GM19099 (cell line): Measurements from ENCODE around the gene LPA.

Experiments used
- POLR2A ChIP-seq: IDR thresholded peaks from 3 replicates; pipeline ENCODE4 v1.6.1; 2011; ENCODE audit warnings: low read depth; ENCODE audit not compliant: insufficient read length; ENCODE audit errors: extremely low read depth

LPA gene

DNA sequence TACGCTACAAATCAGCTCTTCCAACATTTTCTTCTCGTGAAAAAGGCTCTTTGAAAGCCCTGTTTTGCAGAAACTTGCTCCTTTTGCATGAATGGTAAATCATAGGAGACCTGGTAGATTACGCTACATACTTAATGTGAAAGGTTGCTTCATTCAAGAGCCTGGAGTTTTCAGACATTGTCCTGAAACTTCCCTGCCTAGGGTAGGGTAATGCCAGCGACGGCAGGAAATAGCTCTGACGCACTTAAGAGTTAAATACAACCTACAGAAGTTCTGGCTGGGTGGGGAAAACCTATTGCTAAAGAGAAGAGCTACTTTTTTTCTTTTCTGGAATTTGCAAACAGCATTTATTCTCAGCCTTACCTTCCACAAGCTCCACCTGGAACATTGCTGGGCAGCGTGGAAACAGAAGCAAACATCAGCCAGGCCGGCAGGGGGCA is 144.5 kb downstream of the LPA start:
- no peak for TF ChIP-seq POLR2A

DNA sequence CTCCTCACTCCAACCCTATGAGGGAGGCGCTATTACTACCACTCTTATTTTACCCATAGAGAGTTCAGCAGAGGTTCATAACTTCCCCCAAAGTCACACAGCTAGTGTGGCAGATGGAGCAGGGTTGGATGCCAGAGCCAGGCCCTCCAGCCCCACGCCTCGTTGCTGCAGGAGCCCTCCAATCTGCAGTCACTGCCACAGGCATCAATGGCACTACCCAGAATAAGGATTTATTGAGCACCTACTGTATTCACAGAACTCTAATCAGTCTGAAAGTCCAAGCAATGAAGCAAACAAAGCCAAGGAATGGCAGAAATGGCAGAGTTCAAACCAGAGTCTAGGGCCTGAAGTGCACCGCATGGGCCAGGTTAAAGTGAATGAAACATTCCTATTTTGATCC is 144.9 kb downstream of the LPA start:
- no peak for TF ChIP-seq POLR2A

DNA sequence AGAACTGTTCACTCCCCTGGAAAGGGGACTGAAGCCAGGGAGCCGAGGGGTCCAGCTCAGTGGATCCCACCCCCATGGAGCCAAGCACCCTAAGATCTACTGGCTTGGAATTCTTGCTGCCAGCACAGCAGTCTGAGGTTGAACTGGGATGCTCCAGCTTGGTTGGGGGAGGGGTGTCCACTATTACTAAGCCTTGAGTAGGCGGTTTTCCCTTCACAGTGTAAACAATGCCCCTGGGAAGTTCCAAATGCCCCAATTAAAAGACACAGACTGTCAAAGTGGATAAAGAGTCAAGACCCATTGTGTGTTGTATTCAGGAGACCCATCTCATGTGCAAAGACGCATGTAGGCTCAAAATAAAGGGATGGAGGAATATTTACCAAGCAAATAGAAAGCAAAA is 150.2 kb downstream of the LPA start:
- no peak for TF ChIP-seq POLR2A

DNA sequence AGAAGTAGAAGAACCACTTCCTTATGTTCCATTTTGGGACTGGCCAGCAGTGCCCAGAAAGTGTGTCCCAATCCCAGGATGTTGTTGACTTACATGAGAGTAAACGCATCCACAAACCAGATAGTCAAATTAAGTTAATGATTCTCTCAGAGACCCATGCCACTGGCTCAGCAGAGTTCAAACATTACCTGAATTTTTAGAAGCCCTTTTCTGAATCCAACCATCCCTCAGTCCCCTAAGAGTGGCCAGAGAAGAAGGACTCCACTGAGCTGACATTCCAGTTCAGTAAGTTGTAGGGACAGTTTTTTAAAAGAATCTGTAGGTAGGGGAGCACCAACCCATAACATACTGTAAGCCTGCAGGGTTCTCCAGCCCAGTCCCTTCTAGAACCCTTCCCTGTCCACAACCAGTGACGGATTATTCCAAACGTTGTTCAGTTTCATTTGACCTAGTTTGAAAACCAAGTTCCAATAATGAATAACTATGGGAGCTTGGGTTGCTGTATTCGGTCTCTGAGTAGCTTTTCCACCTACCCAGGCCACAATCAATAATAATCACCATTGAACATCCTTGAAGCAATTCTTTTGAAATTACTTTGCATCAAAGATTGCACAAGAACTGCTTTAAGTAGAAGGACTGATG is 153.0 kb downstream of the LPA start:
- TF ChIP-seq POLR2A, result no peak

DNA sequence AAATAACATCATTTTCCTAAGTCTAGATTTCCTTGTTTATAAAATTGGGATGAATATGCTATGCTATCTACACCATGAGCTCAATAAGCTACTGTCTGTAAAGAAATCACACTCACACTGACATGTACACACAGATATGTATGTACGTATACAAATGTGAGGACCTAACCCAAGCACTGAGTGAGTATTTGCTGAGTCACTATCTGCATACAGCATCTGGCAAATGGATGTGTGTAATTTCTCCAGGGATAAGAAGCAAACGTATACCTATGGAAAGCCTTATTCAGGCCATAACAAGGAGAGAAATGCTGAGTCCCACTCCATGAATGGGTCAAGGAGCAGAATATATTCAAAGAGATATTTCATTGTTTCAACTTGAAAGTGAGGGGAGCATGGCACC is 153.9 kb downstream of the LPA start:
- TF ChIP-seq POLR2A, result no peak

DNA sequence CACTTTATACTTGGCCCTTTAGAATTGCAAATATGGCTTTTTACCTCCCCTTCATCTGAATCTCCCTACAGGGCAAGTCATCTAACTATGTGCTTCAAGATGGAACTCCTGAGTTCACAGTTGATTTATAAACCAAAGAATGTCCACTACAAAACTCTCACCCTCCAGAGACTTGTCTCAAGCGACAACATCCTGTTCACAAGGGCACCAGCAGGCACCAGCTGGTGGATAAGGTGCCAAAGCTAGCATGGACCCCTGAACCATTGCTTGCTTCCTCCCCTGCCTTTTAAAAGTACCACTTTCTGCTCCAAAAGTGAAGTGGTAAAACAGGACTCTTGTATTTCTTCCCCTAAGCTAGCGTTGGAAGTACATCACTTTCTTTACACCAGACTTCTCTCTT is 154.5 kb downstream of the LPA start:
- TF ChIP-seq POLR2A, result no peak

DNA sequence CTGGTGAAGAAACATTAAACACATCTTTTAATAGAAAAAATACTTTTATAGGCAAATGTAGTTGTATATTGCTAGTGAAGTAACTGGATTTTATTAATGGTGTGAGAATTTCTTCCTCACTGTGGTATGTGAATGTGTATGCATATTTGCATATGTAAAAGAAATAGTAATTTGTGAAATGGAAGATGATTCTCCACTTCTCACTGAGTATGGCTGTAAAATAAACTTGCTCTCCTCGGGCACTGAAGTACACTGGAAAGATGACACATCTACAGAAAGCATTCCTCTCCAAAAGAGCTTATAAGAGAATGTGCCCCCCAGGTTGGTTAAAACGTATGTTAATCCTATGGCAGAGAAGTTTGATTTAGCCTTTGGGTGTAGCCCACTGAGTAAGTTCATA is 155.5 kb downstream of the LPA start:
- no peak for TF ChIP-seq POLR2A

DNA sequence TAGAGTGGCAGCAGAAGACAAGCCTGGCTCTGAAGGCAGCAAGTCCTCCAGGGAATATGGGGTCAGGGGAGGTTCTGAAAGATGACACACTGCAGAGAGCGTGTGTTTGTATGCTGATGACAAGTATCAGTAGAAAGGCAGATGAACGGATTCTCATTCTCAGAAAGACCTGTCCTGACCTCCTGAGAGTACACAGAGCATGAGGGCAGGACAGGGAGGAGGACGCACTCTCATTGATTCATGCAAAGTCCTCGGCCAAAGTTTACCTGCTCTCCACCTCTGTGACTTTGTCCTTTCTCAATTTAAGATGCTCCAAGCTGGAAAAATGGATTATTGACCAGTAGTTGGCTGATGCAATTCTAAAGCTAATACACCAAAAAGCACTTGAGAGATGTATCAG is 156.7 kb downstream of the LPA start:
- TF ChIP-seq POLR2A, result no peak

DNA sequence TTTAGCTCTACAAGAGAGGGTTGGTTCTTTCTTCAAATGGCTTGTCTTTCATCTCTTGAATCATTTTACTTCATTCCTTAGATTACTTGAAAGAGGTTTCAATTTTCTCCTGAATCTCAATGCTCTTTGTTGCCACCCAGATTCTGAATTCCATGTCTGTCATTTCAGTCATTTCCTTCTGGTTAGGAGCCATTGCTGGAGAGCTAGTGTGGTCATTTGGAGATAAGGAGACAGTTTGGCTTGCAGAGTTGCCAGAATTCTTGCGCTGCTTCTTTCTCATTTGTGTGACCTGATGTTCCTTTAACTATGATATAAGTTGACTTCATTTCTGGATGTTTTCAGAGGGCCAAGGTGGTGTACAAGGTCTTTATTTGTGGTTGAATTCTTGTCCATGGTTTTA is 158.1 kb downstream of the LPA start:
- no peak for TF ChIP-seq POLR2A

DNA sequence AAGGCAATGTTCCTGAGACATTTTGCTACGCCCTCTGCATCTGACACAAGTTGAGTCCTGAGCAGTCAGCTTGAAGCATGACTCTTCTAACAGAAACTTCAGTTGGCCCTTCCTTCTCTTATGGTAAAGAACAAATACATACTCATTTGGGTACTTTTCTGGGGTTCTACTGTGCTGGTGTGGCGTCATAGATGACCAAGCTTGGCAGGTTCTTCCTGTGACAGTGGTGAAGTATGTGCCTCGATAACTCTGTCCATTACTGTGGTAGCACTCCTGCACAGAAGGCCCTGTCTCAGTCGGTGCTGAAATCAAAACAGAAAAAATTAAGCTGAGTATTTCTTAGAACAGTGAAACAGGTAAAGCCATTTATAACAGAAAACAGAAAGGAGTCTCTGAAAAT is 163.4 kb downstream of the LPA start:
- TF ChIP-seq POLR2A, result no peak

DNA sequence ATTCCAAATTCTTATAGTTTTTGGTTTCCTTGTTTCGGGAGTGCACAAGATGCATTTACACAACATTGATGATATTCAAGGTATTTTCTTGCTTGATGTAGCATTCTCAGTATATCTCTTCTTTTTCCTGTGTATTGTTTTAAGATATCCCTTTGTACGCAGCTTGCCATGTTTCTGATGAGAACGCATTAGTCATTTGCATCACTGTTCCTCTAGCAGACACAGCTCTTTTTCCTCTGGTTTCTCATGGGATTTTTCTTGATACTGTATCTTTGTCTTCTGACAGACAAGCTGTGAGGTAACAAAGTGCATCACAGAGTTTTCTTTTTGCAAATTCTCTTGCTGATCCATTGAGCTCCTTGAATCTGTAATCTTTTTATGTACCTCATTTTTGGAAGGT is 169.5 kb downstream of the LPA start:
- no peak for TF ChIP-seq POLR2A

DNA sequence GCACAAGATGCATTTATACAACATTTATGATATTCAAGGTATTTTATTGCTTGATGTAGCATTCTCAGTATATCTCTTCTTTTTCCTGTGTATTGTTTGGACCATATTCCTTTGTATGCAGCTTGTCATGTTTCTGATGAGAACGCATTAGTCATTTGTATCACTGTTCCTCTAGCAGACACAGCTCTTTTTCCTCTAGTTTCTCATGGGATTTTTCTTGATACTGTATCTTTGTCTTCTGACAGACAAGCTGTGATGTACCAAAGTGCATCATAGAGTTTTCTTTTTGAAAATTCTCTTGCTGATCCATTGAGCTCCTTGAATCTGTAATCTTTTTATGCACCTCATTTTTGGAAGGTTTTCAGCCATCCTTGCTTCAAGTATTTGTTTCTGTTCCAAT is 175.0 kb downstream of the LPA start:
- TF ChIP-seq POLR2A, result no peak

DNA sequence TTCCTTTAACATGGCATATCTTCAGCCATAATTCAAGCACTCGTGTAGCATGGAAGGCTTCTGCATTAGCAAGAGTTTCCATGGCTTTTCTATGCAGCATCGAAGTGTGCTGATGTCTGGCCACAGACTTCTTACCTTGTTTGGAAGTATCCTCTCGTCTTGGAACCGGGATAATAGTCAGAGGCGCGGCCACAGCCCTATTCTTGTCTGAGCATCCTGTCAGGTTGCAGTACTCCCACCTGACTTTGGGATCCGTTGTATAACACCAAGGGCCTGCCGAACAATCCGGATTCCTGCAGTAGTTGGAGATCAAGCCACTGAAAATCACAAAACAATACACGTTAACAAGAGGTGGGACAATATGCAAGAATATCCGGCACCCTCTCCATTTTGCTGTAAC is 177.0 kb downstream of the LPA start:
- no peak for TF ChIP-seq POLR2A
